ENCODE measurements around the gene KCNMB2.

DNA sequence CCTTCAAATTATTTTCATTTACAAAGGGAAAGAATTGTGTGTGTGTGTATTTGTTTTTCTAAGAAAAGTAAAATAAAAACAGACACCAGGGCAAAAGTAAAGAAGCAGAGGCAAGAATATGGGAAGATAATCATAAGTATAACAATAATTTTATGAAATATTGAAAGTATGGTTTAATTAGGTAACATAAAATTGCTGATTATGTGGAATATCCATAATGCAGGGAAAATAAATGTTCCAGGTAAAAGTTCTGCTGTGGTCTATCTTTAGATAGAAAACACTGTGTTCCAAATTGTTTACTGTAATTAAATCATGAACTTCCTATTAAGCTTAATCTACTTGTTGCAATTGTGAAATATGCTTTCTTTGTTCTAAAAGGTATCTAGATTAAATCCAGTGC lies 25.7 kb upstream of the KCNMB2 start:
- TF ChIP-seq GATA2 (IDR thresholded peaks at IDR 0.05; ENCODE audit: low read depth, low read length) (no peak), GATA3 (IDR thresholded peaks at IDR 0.05; ENCODE audit: low read depth, low read length) (no peak)

Measured in SH-SY5Y (cell line).